Endothelial cell of umbilical vein (primary cell): ENCODE results near the gene CDK19. TPM values are rescaled to one million over a fixed set of nuclear protein-coding genes. Genes with fewer than 3 reads are reported as not detected.

Experiments
- BruUV-seq: library from RNA; stranded (reverse); fragments of 400-500 nt; replicated peaks from 2 replicates; lab custom pipeline; 2021; lab: Mats Ljungman, UMichigan
- CTCF ChIA-PET: fragments of 300-600, 350-600 bp; sonication (Branson Sonifier 250); formaldehyde crosslinking; loops from one replicate; lab custom pipeline; 2021; ENCODE audit warnings: antibody characterized with exemption, inconsistent platforms; lab: Charles Lee
- POLR2A ChIA-PET: fragments of 300-600, 350-600 bp; sonication (Branson Sonifier 250); formaldehyde crosslinking; loops from one replicate; lab custom pipeline; 2021; ENCODE audit warnings: antibody characterized with exemption, inconsistent platforms; lab: Charles Lee
- DNase-seq: peaks from one replicate; pipeline ENCODE4 v3.0.0-alpha.2; 2011; ENCODE audit warnings: low read depth, low spot score
- FAIRE-seq: peaks from 2 replicates; lab custom pipeline; 2011; peaks lifted over from hg19 to GRCh38; lab: Jason Lieb, UNC
- H2AFZ ChIP-seq: 2 replicates; pipeline ENCODE4 v1.6.0; 2012; ENCODE audit warnings: low read depth, low read length, control low read depth, inconsistent platforms
- H3K27ac ChIP-seq: 2 replicates; pipeline ENCODE4 v1.5.1; 2011; ENCODE audit warnings: low read depth, mild to moderate bottlenecking, control low read depth, low read length, moderate library complexity; ENCODE audit not compliant: insufficient read depth
- H3K27me3 ChIP-seq, 2 experiments: 2 replicates each; pipeline versions ENCODE4 v1.6.0 to v1.6.1; 2011; ENCODE audit warnings: low read length in 2 of 2, mixed read lengths in 1 of 2; ENCODE audit not compliant: control insufficient read depth in 2 of 2, insufficient read depth in 2 of 2
- H3K36me3 ChIP-seq, 2 experiments: 2 replicates in 1 of 2; 3 replicates in 1 of 2; pipeline ENCODE4 v1.5.1; 2011; ENCODE audit warnings: low read length in 2 of 2, mild to moderate bottlenecking in 1 of 2, moderate library complexity in 1 of 2; ENCODE audit not compliant: control insufficient read depth in 2 of 2, insufficient read depth in 2 of 2; ENCODE audit errors: extremely low read depth in 1 of 2
- H3K4me1 ChIP-seq: 3 replicates; pipeline ENCODE4 v1.5.1; 2011; ENCODE audit warnings: mild to moderate bottlenecking, low read length; ENCODE audit not compliant: control insufficient read depth, insufficient read depth; ENCODE audit errors: extremely low read depth
- H3K4me2 ChIP-seq: 2 replicates; pipeline ENCODE4 v1.6.1; 2011; ENCODE audit warnings: low read length, control low read depth, mixed read lengths; ENCODE audit not compliant: insufficient read depth
- H3K4me3 ChIP-seq, 3 experiments: fragments of 200-600 bp in 1 of 3; sonication (generic), shearing (Covaris generic) in 1 of 3; replicated peaks in 1 of 3; 2 replicates each; pipeline ENCODE4 v1.5.1; 2011 to 2016; ENCODE audit warnings: control low read depth in 3 of 3, low read length in 3 of 3, mild to moderate bottlenecking in 2 of 3, inconsistent platforms in 1 of 3, low read depth in 1 of 3, moderate library complexity in 1 of 3; ENCODE audit not compliant: insufficient read depth in 1 of 3
- H3K79me2 ChIP-seq: 2 replicates; pipeline ENCODE4 v1.6.0; 2012; ENCODE audit warnings: low read length, inconsistent platforms; ENCODE audit not compliant: control insufficient read depth, insufficient read depth
- H3K9ac ChIP-seq: replicated peaks from 2 replicates; pipeline ENCODE3; 2011; ENCODE audit warnings: low read length, control low read depth; ENCODE audit not compliant: insufficient read depth; ENCODE audit errors: extremely low read depth
- H3K9me1 ChIP-seq: replicated peaks from 3 replicates; pipeline ENCODE4 v1.6.0; 2011; ENCODE audit warnings: mild to moderate bottlenecking, low read length; ENCODE audit not compliant: control insufficient read depth, insufficient read depth; ENCODE audit errors: extremely low read depth
- H3K9me3 ChIP-seq: replicated peaks from 2 replicates; pipeline ENCODE4 v1.5.1; 2012; ENCODE audit warnings: low read length, inconsistent platforms; ENCODE audit not compliant: control insufficient read depth, insufficient read depth
- H4K20me1 ChIP-seq: replicated peaks from 2 replicates; pipeline ENCODE3; 2011; ENCODE audit warnings: mild to moderate bottlenecking, low read length; ENCODE audit not compliant: control insufficient read depth, insufficient read depth; ENCODE audit errors: extremely low read depth
- CTCF ChIP-seq, 2 donors: IDR thresholded peaks; 1 replicate in 1 of 2; 2 replicates in 1 of 2; pipeline ENCODE4 v1.5.1; 2011; ENCODE audit warnings: low read length in 2 of 2, mild to moderate bottlenecking in 2 of 2, moderate library complexity in 2 of 2, control low read depth in 1 of 2, inconsistent platforms in 1 of 2, low read depth in 1 of 2; ENCODE audit not compliant: insufficient read depth in 1 of 2; ENCODE audit errors: extremely low read depth in 1 of 2
- EZH2 ChIP-seq: IDR thresholded peaks from 2 replicates; pipeline ENCODE4 v1.6.1; 2012; ENCODE audit warnings: borderline replicate concordance, low read depth, mild to moderate bottlenecking, moderate library complexity, low read length, inconsistent platforms; ENCODE audit not compliant: severe bottlenecking
- FOS ChIP-seq: IDR thresholded peaks from 2 replicates; pipeline ENCODE4 v1.6.1; 2011; ENCODE audit warnings: mild to moderate bottlenecking, low read length, moderate library complexity, borderline replicate concordance; ENCODE audit not compliant: insufficient read depth
- GATA2 ChIP-seq: IDR thresholded peaks from 2 replicates; pipeline ENCODE4 v1.7.0; 2011; ENCODE audit warnings: low read depth, mild to moderate bottlenecking, moderate library complexity, mixed read lengths, low read length; ENCODE audit not compliant: insufficient read length, insufficient read depth
- JUN ChIP-seq: IDR thresholded peaks from 2 replicates; pipeline ENCODE4 v1.6.1; 2011; ENCODE audit warnings: borderline replicate concordance, low read depth; ENCODE audit not compliant: insufficient read length, insufficient read depth
- MYC ChIP-seq: IDR thresholded peaks from one replicate; pipeline ENCODE4 v1.6.1; 2011; ENCODE audit warnings: mild to moderate bottlenecking, low read depth, low read length
- POLR2A ChIP-seq: IDR thresholded peaks from 2 replicates; pipeline ENCODE4 v1.6.1; 2012; ENCODE audit warnings: low read depth, mild to moderate bottlenecking, control low read depth, low read length
- POLR2AphosphoS5 ChIP-seq: IDR thresholded peaks from 2 replicates; pipeline ENCODE4 v1.6.1; 2012; ENCODE audit warnings: low read depth, mild to moderate bottlenecking, control low read depth, low read length, moderate library complexity; ENCODE audit not compliant: insufficient read depth
- dilution Hi-C: fragments of 300-500 bp; cut with MboI; formaldehyde crosslinking; loops from one replicate; pipeline ENCODE4 v1.15.0; 2019; ENCODE audit warnings: low sequenced_read_pairs; ENCODE audit not compliant: extremely low pct_ligation_motif_present
- intact Hi-C: fragments of 100-400 bp; cut with micrococcal nuclease; formaldehyde crosslinking; loops from one replicate; pipeline ENCODE4 v1.10.0; 2022
- polyA plus RNA-seq, 4 experiments: library from polyadenylated mRNA; depleted of rRNA in 3 of 4; stranded (reverse) in 3 of 4; unstranded in 1 of 4; fragments of >200 nt; gene quantifications; 2 replicates each; pipeline versions ENCODE4 v1.2.1 to v1.2.3, GENCODE V29; 2011 to 2012; ENCODE audit warnings: missing spikeins in 1 of 4
- total RNA-seq: library from RNA; stranded (reverse); gene quantifications from 2 replicates; pipeline ENCODE4 v1.2.3, GENCODE V29; 2021
- TF ChIP-seq, protein P1 (sequence below): IDR thresholded peaks from 2 replicates; pipeline ENCODE4 v1.6.1; 2011; ENCODE audit not compliant: insufficient read depth, insufficient read length

Gene CDK19
- total and polyA plus RNA-seq, 2 donors (not counting 3 experiments of a cell fraction or from before 2014, with no cell fraction given): 4.6 to 12.1 TPM

- CTCF ChIA-PET: no interaction called here
- H3K9ac ChIP-seq: no peak overlapping the region
- H3K9me3 ChIP-seq: no peaks in the 10 kb centered on the region
- POLR2A ChIA-PET: no interaction called here
- TF ChIP-seq EZH2: no peak
- TF ChIP-seq GATA2: no peak
- TF ChIP-seq POLR2A: no peak
- no peak for TF ChIP-seq MYC
- no peaks in the 10 kb centered on the region for H3K79me2 ChIP-seq
- H3K9me1 ChIP-seq: no peaks in the 10 kb centered on the region
- no peaks in the 10 kb centered on the region for H4K20me1 ChIP-seq
- H2AFZ ChIP-seq: no peak overlapping the region
- H3K4me2 ChIP-seq: no peak overlapping the region
- no peak overlapping the region for H3K4me3 ChIP-seq
- H3K27me3 ChIP-seq: no peaks in the 10 kb centered on the region
- intact Hi-C loops (no loop called here), dilution Hi-C loops (no loop called here)
- H3K4me1 ChIP-seq: no peaks in the 10 kb centered on the region
- DNase-seq (no peak), FAIRE-seq (no peak)
- H3K36me3 ChIP-seq: no peaks in the 10 kb centered on the region
- BruUV-seq: no TSS peak
- H3K27ac ChIP-seq: no peak overlapping the region
These were observed 168.9 kb downstream of the CDK19 start for GRCh38 chr6:110646419-110646698.

DNA sequence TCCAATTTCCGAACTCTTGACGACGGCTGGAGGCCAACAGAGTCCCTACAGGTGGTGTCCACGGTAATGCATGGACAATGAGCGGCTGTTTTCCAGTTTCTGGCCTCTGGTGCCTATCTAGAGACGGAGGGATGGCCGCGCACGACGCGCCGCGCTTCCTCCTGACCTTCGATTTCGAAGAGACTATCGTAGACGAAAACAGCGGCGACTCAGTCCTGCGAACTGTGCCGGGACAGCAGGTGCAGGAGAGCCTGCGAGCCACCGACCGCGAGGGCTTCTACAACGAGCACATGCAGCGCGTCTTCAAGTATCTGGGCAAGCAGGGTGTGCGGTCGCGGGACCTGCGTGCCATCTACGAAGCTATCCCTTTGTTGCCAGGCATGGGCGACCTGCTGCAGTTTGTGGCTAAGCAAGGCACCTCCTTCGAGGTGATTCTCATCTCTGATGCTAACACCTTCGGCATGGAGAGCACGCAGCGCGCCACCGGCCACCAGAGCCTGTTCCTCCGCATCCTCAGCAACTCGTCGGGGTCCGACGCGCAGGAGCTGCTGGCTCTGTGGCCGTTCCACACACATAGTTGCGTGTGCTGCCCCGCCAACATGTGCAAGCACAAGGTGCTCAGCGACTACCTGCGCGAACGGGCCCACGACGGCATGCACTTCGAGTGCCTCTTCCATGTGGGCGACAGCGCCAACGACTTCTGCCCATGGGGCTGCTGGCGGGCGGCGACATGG lies 169.4 kb downstream of the CDK19 start:
- Histone ChIP-seq H3K79me2 (no peaks in the 10 kb centered on the region), H3K9me3 (no peaks in the 10 kb centered on the region), H3K4me3 (no peak overlapping the region), H3K27ac (no peak overlapping the region), H3K4me2 (no peak overlapping the region), H3K27me3 (no peaks in the 10 kb centered on the region), H3K4me1 (no peaks in the 10 kb centered on the region), H3K36me3 (no peaks in the 10 kb centered on the region), H2AFZ (no peak overlapping the region), H3K9me1 (no peaks in the 10 kb centered on the region), H3K9ac (no peak overlapping the region), H4K20me1 (no peaks in the 10 kb centered on the region)
- DNase-seq (no peak), FAIRE-seq (no peak)
- intact Hi-C loops (no loop called here), dilution Hi-C loops (no loop called here)
- CTCF ChIA-PET: no interaction called here
- TF ChIP-seq MYC: no peak
- TF ChIP-seq GATA2: no peak
- no peak for TF ChIP-seq POLR2A
- TF ChIP-seq POLR2AphosphoS5: no peak
- no peak for TF ChIP-seq CTCF (IDR thresholded peaks at IDR 0.05; ENCODE audit: extremely low read depth in 1 of 2, insufficient read depth in 1 of 2, low read depth in 1 of 2, low read length in 2 of 2)
- no peak for TF ChIP-seq JUN
- TF ChIP-seq FOS: no peak
- TF ChIP-seq, protein P1, sequence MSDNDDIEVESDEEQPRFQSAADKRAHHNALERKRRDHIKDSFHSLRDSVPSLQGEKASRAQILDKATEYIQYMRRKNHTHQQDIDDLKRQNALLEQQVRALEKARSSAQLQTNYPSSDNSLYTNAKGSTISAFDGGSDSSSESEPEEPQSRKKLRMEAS: no peak
- no peak for TF ChIP-seq EZH2
- POLR2A ChIA-PET: no interaction called here
- BruUV-seq: no TSS peak
